ENCODE measurements around the gene GRIK2. TPM values are rescaled to one million over a fixed set of nuclear protein-coding genes. Genes with fewer than 3 reads are reported as not detected.

The GRIK2 gene
- total and polyA plus RNA-seq, 3 experiments from 2014 or later = not detected

- Mint-ChIP-seq H3K27me3 (peaks cover 40 to 46% of the 10 kb centered on the region in 2 donors), H3K4me3 (peak overlapping the region in 1 of 7 donors; percentile 65), H3K4me1 (peaks cover 0 to 4% (median 0%) of the 10 kb centered on the region in 3 donors), H3K27ac (no peak overlapping the region), H3K36me3 (peaks cover 0 to 4% (median 0%) of the 10 kb centered on the region in 3 donors), H3K9me3 (peaks cover 4 to 18% (median 13%) of the 10 kb centered on the region in 5 donors)
- Histone ChIP-seq H3K27me3 (ENCODE audit: insufficient read depth, low read length, poor library complexity, severe bottlenecking) (peaks cover 6% of the 10 kb centered on the region), H3K9me3 (ENCODE audit: low read length) (no peaks in the 10 kb centered on the region), H3K4me3 (ENCODE audit: low read length) (no peak overlapping the region), H3K4me1 (ENCODE audit: insufficient read depth, low read length) (no peaks in the 10 kb centered on the region), H3K36me3 (ENCODE audit: insufficient read depth, low read length) (no peaks in the 10 kb centered on the region), H3K27ac (ENCODE audit: low read depth, low read length) (no peak overlapping the region)
- POLR2A ChIA-PET = no interaction called here
- CTCF ChIA-PET = no interaction called here
- no peak for DNase-seq
Measured at GRCh38 chr6:101402622-101403031, 9.1 kb downstream of the GRIK2 start.

- POLR2A ChIA-PET = no interaction called here
Measured at GRCh38 chr6:101403216-101403945, 9.9 kb downstream of the GRIK2 start.

GRCh38 chr6:101404775-101405174, 11.3 kb downstream of the GRIK2 start:
- Histone ChIP-seq H3K27ac (ENCODE audit: low read depth, low read length) (no peak overlapping the region), H3K27me3 (ENCODE audit: insufficient read depth, low read length, poor library complexity, severe bottlenecking) (no peaks in the 10 kb centered on the region), H3K4me1 (ENCODE audit: insufficient read depth, low read length) (no peaks in the 10 kb centered on the region), H3K36me3 (ENCODE audit: insufficient read depth, low read length) (no peaks in the 10 kb centered on the region), H3K4me3 (ENCODE audit: low read length) (no peak overlapping the region), H3K9me3 (ENCODE audit: low read length) (no peaks in the 10 kb centered on the region)
- Mint-ChIP-seq H3K27me3 (peaks cover 28 to 34% of the 10 kb centered on the region in 2 donors), H3K27ac (no peak overlapping the region), H3K4me3 (no peak overlapping the region), H3K36me3 (peaks cover 0 to 4% (median 0%) of the 10 kb centered on the region in 3 donors), H3K4me1 (peaks cover 0 to 4% (median 0%) of the 10 kb centered on the region in 3 donors), H3K9me3 (peaks cover 0 to 18% (median 9%) of the 10 kb centered on the region in 5 donors)
- POLR2A ChIA-PET = no interaction called here
- DNase-seq = no peak
- CTCF ChIA-PET = no interaction called here

More at GRCh38 chr6:101403216-101403945, 9.9 kb downstream of the GRIK2 start:
- Histone ChIP-seq H3K4me3 (ENCODE audit: low read length) (no peak overlapping the region), H3K27ac (ENCODE audit: low read depth, low read length) (no peak overlapping the region), H3K9me3 (ENCODE audit: low read length) (no peaks in the 10 kb centered on the region), H3K4me1 (ENCODE audit: insufficient read depth, low read length) (no peaks in the 10 kb centered on the region), H3K36me3 (ENCODE audit: insufficient read depth, low read length) (no peaks in the 10 kb centered on the region), H3K27me3 (ENCODE audit: insufficient read depth, low read length, poor library complexity, severe bottlenecking) (peaks cover 6% of the 10 kb centered on the region)
- Mint-ChIP-seq H3K27ac (no peak overlapping the region), H3K36me3 (peaks cover 0 to 4% (median 0%) of the 10 kb centered on the region in 3 donors), H3K4me1 (peaks cover 0 to 4% (median 0%) of the 10 kb centered on the region in 3 donors), H3K27me3 (peaks cover 37 to 42% of the 10 kb centered on the region in 2 donors), H3K9me3 (peaks cover 3 to 20% (median 11%) of the 10 kb centered on the region in 5 donors), H3K4me3 (no peak overlapping the region)
- DNase-seq = no peak
- CTCF ChIA-PET = no interaction called here

GRCh38 chr6:101413773-101414172, 20.3 kb downstream of the GRIK2 start:
- DNase-seq = no peak
- Mint-ChIP-seq H3K9me3 (peaks cover 0 to 3% (median under 1%) of the 10 kb centered on the region in 5 donors), H3K4me1 (no peaks in the 10 kb centered on the region), H3K27me3 (no peaks in the 10 kb centered on the region), H3K27ac (no peak overlapping the region), H3K36me3 (no peaks in the 10 kb centered on the region), H3K4me3 (no peak overlapping the region)
- Histone ChIP-seq H3K9me3 (ENCODE audit: low read length) (no peaks in the 10 kb centered on the region), H3K4me3 (ENCODE audit: low read length) (no peak overlapping the region), H3K27ac (ENCODE audit: low read depth, low read length) (no peak overlapping the region), H3K27me3 (ENCODE audit: insufficient read depth, low read length, poor library complexity, severe bottlenecking) (no peaks in the 10 kb centered on the region), H3K4me1 (ENCODE audit: insufficient read depth, low read length) (no peaks in the 10 kb centered on the region), H3K36me3 (ENCODE audit: insufficient read depth, low read length) (no peaks in the 10 kb centered on the region)
- ChIA-PET CTCF (no interaction called here), POLR2A (no interaction called here)

DNA sequence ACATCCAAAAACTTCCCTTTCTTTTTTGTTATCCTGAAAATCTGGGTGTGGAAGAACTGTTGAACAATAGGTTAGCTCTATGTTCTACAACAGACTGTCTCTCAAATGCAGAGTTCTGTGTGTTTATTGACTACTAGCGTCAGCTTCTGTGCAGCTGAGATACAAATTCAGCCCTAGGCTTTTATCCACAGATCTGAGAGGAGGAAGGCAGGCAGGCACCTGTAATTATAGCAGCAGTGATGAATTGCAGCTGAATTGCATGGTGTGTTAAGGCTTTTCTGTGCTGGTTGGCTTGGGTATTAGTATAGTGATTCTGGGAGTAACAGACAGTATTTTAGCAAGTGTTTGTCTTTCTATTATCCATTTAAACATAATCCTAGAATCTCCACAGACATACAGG, 24.4 kb downstream of the GRIK2 start:
- Histone ChIP-seq H3K4me1 (ENCODE audit: insufficient read depth, low read length) (no peaks in the 10 kb centered on the region), H3K4me3 (ENCODE audit: low read length) (no peak overlapping the region), H3K36me3 (ENCODE audit: insufficient read depth, low read length) (no peaks in the 10 kb centered on the region), H3K27ac (ENCODE audit: low read depth, low read length) (no peak overlapping the region), H3K27me3 (ENCODE audit: insufficient read depth, low read length, poor library complexity, severe bottlenecking) (no peaks in the 10 kb centered on the region), H3K9me3 (ENCODE audit: low read length) (no peaks in the 10 kb centered on the region)
- ChIA-PET POLR2A (no interaction called here), CTCF (no interaction called here)
- H3K27me3 Mint-ChIP-seq = no peaks in the 10 kb centered on the region
- no peak for DNase-seq
- H3K9me3 Mint-ChIP-seq = peaks cover 0 to 3% (median 3%) of the 10 kb centered on the region in 5 donors
- no peaks in the 10 kb centered on the region for H3K36me3 Mint-ChIP-seq
- H3K4me3 Mint-ChIP-seq = no peak overlapping the region
- no peak overlapping the region for H3K27ac Mint-ChIP-seq
- H3K4me1 Mint-ChIP-seq = no peaks in the 10 kb centered on the region

- POLR2A ChIA-PET = no interaction called here
- Mint-ChIP-seq H3K9me3 (peaks cover 5 to 12% (median 7%) of the 10 kb centered on the region in 5 donors), H3K27ac (no peak overlapping the region), H3K4me3 (no peak overlapping the region), H3K4me1 (no peaks in the 10 kb centered on the region), H3K36me3 (no peaks in the 10 kb centered on the region), H3K27me3 (no peaks in the 10 kb centered on the region)
- Histone ChIP-seq H3K27ac (ENCODE audit: low read depth, low read length) (no peak overlapping the region), H3K4me1 (ENCODE audit: insufficient read depth, low read length) (no peaks in the 10 kb centered on the region), H3K4me3 (ENCODE audit: low read length) (no peak overlapping the region), H3K27me3 (ENCODE audit: insufficient read depth, low read length, poor library complexity, severe bottlenecking) (no peaks in the 10 kb centered on the region), H3K9me3 (ENCODE audit: low read length) (no peaks in the 10 kb centered on the region), H3K36me3 (ENCODE audit: insufficient read depth, low read length) (no peaks in the 10 kb centered on the region)
- CTCF ChIA-PET = no interaction called here
- no peak for DNase-seq
Measured at GRCh38 chr6:101422251-101422650, 28.7 kb downstream of the GRIK2 start.

DNA sequence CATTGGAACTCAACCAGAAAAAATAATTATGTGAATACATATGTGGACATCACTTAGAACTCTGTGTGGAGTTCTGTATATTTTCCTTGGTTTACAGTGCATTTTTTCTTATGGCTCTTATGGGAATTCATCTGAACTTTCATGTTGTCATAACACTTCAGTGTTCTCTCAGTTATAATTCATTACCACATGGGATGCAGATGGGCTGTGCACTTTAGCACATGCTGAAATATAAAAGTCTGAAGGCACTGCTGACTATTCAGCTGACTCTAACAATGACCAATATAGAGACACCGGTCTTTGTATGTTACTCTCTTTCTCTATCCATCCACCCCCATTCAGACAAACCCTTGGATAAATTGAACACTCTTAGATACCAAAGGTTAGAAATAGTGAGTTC, 29.3 kb downstream of the GRIK2 start:
- no peak overlapping the region for H3K27ac ChIP-seq (ENCODE audit: low read depth, low read length)
- no peaks in the 10 kb centered on the region for H3K36me3 Mint-ChIP-seq
- no peak overlapping the region for H3K4me3 Mint-ChIP-seq
- no peaks in the 10 kb centered on the region for H3K27me3 Mint-ChIP-seq
- no peaks in the 10 kb centered on the region for H3K9me3 ChIP-seq (ENCODE audit: low read length)
- ChIA-PET CTCF (no interaction called here), POLR2A (no interaction called here)
- H3K9me3 Mint-ChIP-seq = peaks cover 5 to 10% (median 8%) of the 10 kb centered on the region in 5 donors
- H3K27ac Mint-ChIP-seq = no peak overlapping the region
- H3K4me3 ChIP-seq (ENCODE audit: low read length) = no peak overlapping the region
- no peaks in the 10 kb centered on the region for H3K36me3 ChIP-seq (ENCODE audit: insufficient read depth, low read length)
- H3K4me1 Mint-ChIP-seq = no peaks in the 10 kb centered on the region
- H3K4me1 ChIP-seq (ENCODE audit: insufficient read depth, low read length) = no peaks in the 10 kb centered on the region
- no peaks in the 10 kb centered on the region for H3K27me3 ChIP-seq (ENCODE audit: insufficient read depth, low read length, poor library complexity, severe bottlenecking)
- no peak for DNase-seq

DNA sequence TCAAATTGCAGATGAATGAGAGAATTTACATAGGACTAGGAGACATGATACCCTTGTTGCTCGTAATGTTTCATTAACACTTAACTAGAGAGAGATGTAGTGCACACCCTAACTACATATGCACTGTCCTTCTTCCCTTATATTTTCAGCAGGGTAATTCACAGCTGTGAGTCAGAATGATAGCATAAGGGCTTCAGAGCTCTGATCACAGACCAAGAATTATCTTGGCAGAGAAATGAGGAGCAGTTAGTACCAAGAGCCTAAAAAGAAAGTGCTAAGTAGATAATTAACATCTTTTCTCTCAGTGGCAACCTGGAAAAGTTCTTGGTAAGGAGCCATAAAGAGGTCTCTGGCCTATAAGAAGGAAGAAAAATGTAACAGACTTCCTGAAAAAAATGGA, 35.8 kb downstream of the GRIK2 start:
- Mint-ChIP-seq H3K27me3 (no peaks in the 10 kb centered on the region), H3K4me3 (no peak overlapping the region), H3K36me3 (no peaks in the 10 kb centered on the region), H3K27ac (no peak overlapping the region), H3K9me3 (peaks cover 2 to 13% (median 5%) of the 10 kb centered on the region in 5 donors), H3K4me1 (no peaks in the 10 kb centered on the region)
- H3K4me1 ChIP-seq (ENCODE audit: insufficient read depth, low read length) = no peaks in the 10 kb centered on the region
- no peak for DNase-seq
- no peak overlapping the region for H3K27ac ChIP-seq (ENCODE audit: low read depth, low read length)
- no peaks in the 10 kb centered on the region for H3K36me3 ChIP-seq (ENCODE audit: insufficient read depth, low read length)
- no peak overlapping the region for H3K4me3 ChIP-seq (ENCODE audit: low read length)
- ChIA-PET POLR2A (no interaction called here), CTCF (no interaction called here)
- no peaks in the 10 kb centered on the region for H3K9me3 ChIP-seq (ENCODE audit: low read length)
- H3K27me3 ChIP-seq (ENCODE audit: insufficient read depth, low read length, poor library complexity, severe bottlenecking) = no peaks in the 10 kb centered on the region
